Measurements from ENCODE around the gene NPR1. TPM values are rescaled to one million over a fixed set of nuclear protein-coding genes. Genes with fewer than 3 reads are reported as not detected.
A peak's percentile ranks its signal among the peaks of the same experiment; 100 is the strongest.

Gene NPR1
- total RNA-seq, 4 donors from 2014 or later, result 3.0 to 7.1 (median 4.5) TPM

GRCh38 chr1:153642161-153642560, 36.3 kb upstream of the NPR1 start:
- TF ChIP-seq POLR2A (IDR thresholded peaks at IDR 0.05), result no peak
- TF ChIP-seq CTCF (IDR thresholded peaks at IDR 0.05 in 4 of 5, conservative IDR thresholded peaks at IDR 0.05 in 1 of 5), result no peak
- intact Hi-C loops (cut with DNase I; ENCODE audit: low total_unique reads), result no loop called here

GRCh38 chr1:153643100-153643499, 35.4 kb upstream of the NPR1 start:
- peaks cover 66 to 80% of the 10 kb centered on the region in 2 donors for H3K4me1 ChIP-seq
- DNase-seq (no peak), ATAC-seq (no peak)
- TF ChIP-seq CTCF (IDR thresholded peaks at IDR 0.05 in 4 of 5, conservative IDR thresholded peaks at IDR 0.05 in 1 of 5), result no peak
- TF ChIP-seq POLR2A (IDR thresholded peaks at IDR 0.05), result no peak
- no peak overlapping the region for H3K4me3 ChIP-seq
- peak overlapping the region; percentile 95 to 100 (median 100) for H3K27ac ChIP-seq
- intact Hi-C loops (cut with DNase I; ENCODE audit: low total_unique reads) (no loop called here), in situ Hi-C loops (cut with MboI; ENCODE audit: low sequenced_read_pairs in 4 of 4) (no loop called here)
- H3K36me3 ChIP-seq, result peaks cover 0 to 75% of the 10 kb centered on the region in 2 donors
- no peaks in the 10 kb centered on the region for H3K9me3 ChIP-seq
- H3K27me3 ChIP-seq, result no peaks in the 10 kb centered on the region

More at GRCh38 chr1:153642161-153642560, 36.3 kb upstream of the NPR1 start:
- Histone ChIP-seq H3K9me3 (no peaks in the 10 kb centered on the region), H3K36me3 (peaks cover 0 to 79% of the 10 kb centered on the region in 2 donors), H3K4me3 (no peak overlapping the region), H3K27me3 (no peaks in the 10 kb centered on the region), H3K4me1 (peaks cover 71 to 81% of the 10 kb centered on the region in 2 donors), H3K27ac (peak overlapping the region; percentile 95 to 100 (median 100))
- no peak for DNase-seq
- in situ Hi-C loops (cut with MboI; ENCODE audit: low sequenced_read_pairs in 4 of 4), result no loop called here
- no peak for ATAC-seq

GRCh38 chr1:153643816-153644215, 34.7 kb upstream of the NPR1 start:
- H3K4me1 ChIP-seq, result peaks cover 64 to 80% of the 10 kb centered on the region in 2 donors
- in situ Hi-C loops (cut with MboI; ENCODE audit: low sequenced_read_pairs in 4 of 4), result no loop called here

GRCh38 chr1:153646672-153647345, 31.7 kb upstream of the NPR1 start:
- Histone ChIP-seq H3K27ac (peak overlapping the region; percentile 95 to 100 (median 100)), H3K4me3 (no peak overlapping the region), H3K9me3 (no peaks in the 10 kb centered on the region), H3K36me3 (peaks cover 0 to 43% of the 10 kb centered on the region in 2 donors), H3K4me1 (peaks cover 44 to 70% of the 10 kb centered on the region in 2 donors), H3K27me3 (no peaks in the 10 kb centered on the region)
- no peak for DNase-seq
- in situ Hi-C loops (cut with MboI; ENCODE audit: low sequenced_read_pairs in 4 of 4) (no loop called here), intact Hi-C loops (cut with DNase I; ENCODE audit: low total_unique reads) (no loop called here)
- TF ChIP-seq POLR2A (IDR thresholded peaks at IDR 0.05) (no peak), CTCF (IDR thresholded peaks at IDR 0.05 in 4 of 5, conservative IDR thresholded peaks at IDR 0.05 in 1 of 5) (no peak)
- no peak for ATAC-seq

More at GRCh38 chr1:153643816-153644215, 34.7 kb upstream of the NPR1 start:
- Histone ChIP-seq H3K27me3 (no peaks in the 10 kb centered on the region), H3K36me3 (peaks cover 0 to 68% of the 10 kb centered on the region in 2 donors), H3K4me3 (no peak overlapping the region), H3K27ac (peak overlapping the region; percentile 95 to 100 (median 100)), H3K9me3 (no peaks in the 10 kb centered on the region)
- intact Hi-C loops (cut with DNase I; ENCODE audit: low total_unique reads), result no loop called here
- TF ChIP-seq CTCF (IDR thresholded peaks at IDR 0.05 in 4 of 5, conservative IDR thresholded peaks at IDR 0.05 in 1 of 5) (no peak), POLR2A (IDR thresholded peaks at IDR 0.05) (no peak)
- DNase-seq (no peak), ATAC-seq (no peak)

Measured in gastrocnemius medialis (tissue), 4 donors.